ENCODE data around the gene PKHD1. TPM values are rescaled to one million over a fixed set of nuclear protein-coding genes. Genes with fewer than 3 reads are reported as not detected.

PKHD1 gene
- total RNA-seq, 2 donors from 2014 or later: 0.14 TPM; not detected in 1

DNA sequence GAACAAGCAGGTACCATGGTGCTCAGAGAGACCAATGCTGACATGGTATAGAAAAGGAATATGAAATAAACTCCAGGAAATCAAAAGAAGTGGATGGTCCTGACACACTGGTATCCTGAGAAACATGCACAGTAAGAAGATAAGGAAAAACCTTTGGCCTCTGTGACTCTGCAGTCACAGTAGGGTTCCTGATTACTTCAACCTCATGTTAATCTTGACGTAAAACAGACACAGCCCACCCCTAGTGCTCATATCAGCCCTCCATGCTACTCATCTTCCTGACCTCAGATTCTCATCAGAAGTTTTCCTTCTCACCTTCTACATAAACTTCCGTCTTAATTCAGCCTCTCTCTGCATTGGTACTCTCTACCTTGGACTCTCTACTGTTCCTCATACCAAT, 240.9 kb downstream of the PKHD1 start:
- no peak for ATAC-seq (ENCODE audit: insufficient number of reproducible peaks, low FRiP score, low read depth)
- TF ChIP-seq, protein P1, sequence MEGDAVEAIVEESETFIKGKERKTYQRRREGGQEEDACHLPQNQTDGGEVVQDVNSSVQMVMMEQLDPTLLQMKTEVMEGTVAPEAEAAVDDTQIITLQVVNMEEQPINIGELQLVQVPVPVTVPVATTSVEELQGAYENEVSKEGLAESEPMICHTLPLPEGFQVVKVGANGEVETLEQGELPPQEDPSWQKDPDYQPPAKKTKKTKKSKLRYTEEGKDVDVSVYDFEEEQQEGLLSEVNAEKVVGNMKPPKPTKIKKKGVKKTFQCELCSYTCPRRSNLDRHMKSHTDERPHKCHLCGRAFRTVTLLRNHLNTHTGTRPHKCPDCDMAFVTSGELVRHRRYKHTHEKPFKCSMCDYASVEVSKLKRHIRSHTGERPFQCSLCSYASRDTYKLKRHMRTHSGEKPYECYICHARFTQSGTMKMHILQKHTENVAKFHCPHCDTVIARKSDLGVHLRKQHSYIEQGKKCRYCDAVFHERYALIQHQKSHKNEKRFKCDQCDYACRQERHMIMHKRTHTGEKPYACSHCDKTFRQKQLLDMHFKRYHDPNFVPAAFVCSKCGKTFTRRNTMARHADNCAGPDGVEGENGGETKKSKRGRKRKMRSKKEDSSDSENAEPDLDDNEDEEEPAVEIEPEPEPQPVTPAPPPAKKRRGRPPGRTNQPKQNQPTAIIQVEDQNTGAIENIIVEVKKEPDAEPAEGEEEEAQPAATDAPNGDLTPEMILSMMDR (IDR thresholded peaks at IDR 0.05): no peak
- no peaks in the 10 kb centered on the region for H3K9me3 ChIP-seq
- H3K27me3 ChIP-seq (replicated peaks; ENCODE audit: insufficient read depth): no peaks in the 10 kb centered on the region
- H3K27ac ChIP-seq: no peak overlapping the region
- H3K4me3 ChIP-seq: no peak overlapping the region
- DNase-seq (ENCODE audit: low spot score): no peak
- no peaks in the 10 kb centered on the region for H3K36me3 ChIP-seq
- H3K4me1 ChIP-seq (ENCODE audit: control insufficient read depth in 1 of 2, low read depth in 2 of 2): no peaks in the 10 kb centered on the region

DNA sequence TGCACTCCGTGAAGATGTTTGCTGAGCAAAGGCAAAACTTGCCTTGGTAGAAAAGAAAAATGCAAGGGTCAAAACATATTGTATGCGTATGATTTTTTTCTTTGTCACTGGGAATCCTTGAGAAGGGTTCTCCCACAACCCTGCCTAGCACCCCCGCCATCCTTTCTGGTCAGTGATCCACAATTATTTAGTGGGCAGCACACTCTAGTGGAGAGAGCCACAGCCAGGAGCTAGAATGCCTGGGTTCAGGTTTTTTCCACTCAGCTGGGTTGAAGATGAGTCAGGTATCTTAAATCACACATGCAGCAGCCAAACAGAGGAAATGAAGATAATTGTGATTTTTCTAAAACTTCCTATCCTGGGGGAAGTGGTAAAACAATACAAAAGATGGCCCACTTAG, 243.1 kb downstream of the PKHD1 start:
- Histone ChIP-seq H3K4me1 (ENCODE audit: control insufficient read depth in 1 of 2, low read depth in 2 of 2) (no peaks in the 10 kb centered on the region), H3K36me3 (no peaks in the 10 kb centered on the region), H3K27me3 (replicated peaks; ENCODE audit: insufficient read depth) (no peaks in the 10 kb centered on the region), H3K9me3 (no peaks in the 10 kb centered on the region), H3K27ac (no peak overlapping the region), H3K4me3 (no peak overlapping the region)
- TF ChIP-seq, protein P1 (IDR thresholded peaks at IDR 0.05): no peak
- DNase-seq (ENCODE audit: low spot score) (no peak), ATAC-seq (ENCODE audit: insufficient number of reproducible peaks, low FRiP score, low read depth) (no peak)

DNA sequence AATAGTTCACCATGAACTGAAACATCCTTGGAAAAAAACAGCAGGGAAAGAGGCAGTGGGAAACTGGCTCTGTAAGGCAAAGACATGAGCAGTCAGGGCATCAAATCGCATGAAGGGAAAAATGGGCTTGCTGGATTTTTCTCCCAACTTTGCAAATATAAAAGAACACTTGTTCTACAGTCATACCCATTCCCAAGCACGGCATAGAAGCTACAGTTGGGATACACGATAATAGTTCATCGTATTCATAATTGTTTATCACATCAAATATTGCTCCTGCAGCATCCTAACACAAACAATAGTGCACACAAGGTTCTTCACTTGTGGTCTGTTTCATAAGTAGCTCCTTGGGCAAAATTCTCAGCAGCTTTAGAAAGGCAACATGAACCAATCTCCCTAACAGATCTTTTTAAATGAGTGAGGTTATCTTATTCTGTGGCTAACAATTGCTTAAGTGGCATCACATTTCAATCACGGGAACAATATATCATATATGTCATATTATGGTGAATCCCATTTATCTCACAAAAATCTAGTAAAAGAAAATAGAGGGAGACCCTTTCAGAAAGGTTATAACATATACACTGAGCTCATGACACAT, 243.9 kb downstream of the PKHD1 start:
- no peak overlapping the region for H3K4me3 ChIP-seq
- H3K9me3 ChIP-seq: no peaks in the 10 kb centered on the region
- H3K36me3 ChIP-seq: no peaks in the 10 kb centered on the region

DNA sequence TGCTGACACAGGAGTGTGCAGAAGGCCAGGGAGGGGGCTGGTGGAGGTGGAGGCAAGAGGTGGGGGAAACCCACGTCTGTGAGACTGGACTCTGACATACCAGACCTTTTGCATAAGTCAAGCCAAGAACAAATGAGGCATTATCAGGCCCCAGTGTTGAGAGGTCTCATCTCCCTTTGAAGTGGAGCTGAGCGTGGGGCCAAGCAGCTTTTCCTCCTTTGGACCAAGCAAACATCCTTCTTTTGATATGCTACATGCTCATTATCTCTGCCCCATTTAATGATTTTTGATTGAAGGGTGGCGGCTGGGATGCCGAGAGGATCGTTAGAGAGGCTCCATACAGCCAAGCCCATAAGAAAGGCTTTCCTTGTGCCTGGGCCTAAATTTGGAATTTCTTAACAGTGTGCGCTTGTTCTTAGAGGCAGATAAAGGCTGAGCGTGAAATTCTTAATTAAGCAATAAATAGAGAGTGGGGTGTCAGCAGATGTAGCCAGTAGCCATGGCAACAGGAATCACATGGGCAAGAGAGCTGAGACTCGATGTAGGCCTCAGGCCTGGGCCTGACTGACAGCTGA, 244.5 kb downstream of the PKHD1 start:
- Histone ChIP-seq H3K4me3 (no peak overlapping the region), H3K27me3 (replicated peaks; ENCODE audit: insufficient read depth) (no peaks in the 10 kb centered on the region), H3K4me1 (ENCODE audit: control insufficient read depth in 1 of 2, low read depth in 2 of 2) (no peaks in the 10 kb centered on the region), H3K9me3 (no peaks in the 10 kb centered on the region), H3K27ac (no peak overlapping the region), H3K36me3 (no peaks in the 10 kb centered on the region)
- DNase-seq (ENCODE audit: low spot score) (no peak), ATAC-seq (ENCODE audit: insufficient number of reproducible peaks, low FRiP score, low read depth) (no peak)
- TF ChIP-seq, protein P1 (IDR thresholded peaks at IDR 0.05): no peak

More for the DNA sequence above, 243.9 kb downstream of the PKHD1 start:
- ATAC-seq (ENCODE audit: insufficient number of reproducible peaks, low FRiP score, low read depth) (no peak), DNase-seq (ENCODE audit: low spot score) (no peak)
- H3K4me1 ChIP-seq (ENCODE audit: control insufficient read depth in 1 of 2, low read depth in 2 of 2): no peaks in the 10 kb centered on the region
- no peak overlapping the region for H3K27ac ChIP-seq
- TF ChIP-seq, protein P1 (IDR thresholded peaks at IDR 0.05): no peak
- no peaks in the 10 kb centered on the region for H3K27me3 ChIP-seq (replicated peaks; ENCODE audit: insufficient read depth)

DNA sequence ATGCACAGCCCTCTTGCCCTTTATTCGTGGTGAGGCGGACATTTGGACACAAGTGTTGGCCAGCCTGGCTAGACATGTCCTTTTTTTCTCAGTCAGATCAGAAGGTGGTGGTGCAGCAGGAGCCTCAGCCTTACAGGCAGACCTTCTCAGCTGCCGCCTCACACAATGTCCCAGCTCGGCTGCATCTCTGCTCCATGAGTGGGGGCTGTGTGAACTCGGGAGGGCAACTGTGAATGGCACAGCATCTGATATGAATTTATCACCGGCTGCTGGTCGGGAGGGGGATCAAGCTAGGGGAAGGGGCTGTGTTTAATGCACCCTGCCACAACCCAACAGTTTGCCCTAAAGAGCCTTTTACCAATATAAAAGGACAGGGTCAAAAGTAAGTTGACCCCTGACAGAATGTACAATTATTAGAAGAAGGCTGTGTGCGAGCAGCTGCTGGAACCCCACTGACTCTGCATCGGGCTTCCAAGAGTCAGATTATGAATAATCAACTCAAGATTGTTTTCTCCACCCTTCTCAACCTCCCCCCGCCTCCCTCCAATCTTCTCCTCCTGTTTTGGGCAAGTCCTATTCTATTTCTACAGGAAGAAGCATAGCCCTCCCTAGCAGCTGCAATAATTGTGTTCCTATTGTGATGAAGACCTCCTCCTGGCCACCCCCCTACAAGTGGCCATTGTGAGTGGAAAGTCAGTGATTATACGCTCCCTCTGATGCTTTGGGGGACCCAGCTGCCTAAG, 245.2 kb downstream of the PKHD1 start:
- no peak overlapping the region for H3K4me3 ChIP-seq
- no peak for DNase-seq (ENCODE audit: low spot score)
- no peaks in the 10 kb centered on the region for H3K27me3 ChIP-seq (replicated peaks; ENCODE audit: insufficient read depth)
- no peak overlapping the region for H3K27ac ChIP-seq
- ATAC-seq (ENCODE audit: insufficient number of reproducible peaks, low FRiP score, low read depth): no peak
- TF ChIP-seq, protein P1 (IDR thresholded peaks at IDR 0.05): no peak
- H3K9me3 ChIP-seq: no peaks in the 10 kb centered on the region
- no peaks in the 10 kb centered on the region for H3K36me3 ChIP-seq
- H3K4me1 ChIP-seq (ENCODE audit: control insufficient read depth in 1 of 2, low read depth in 2 of 2): no peaks in the 10 kb centered on the region

Measured in thoracic aorta (tissue), 2 donors.